ENCODE results near the gene PSEN1.

PSEN1 gene

GRCh38 chr14:73243341-73243740 is 107.0 kb downstream of the PSEN1 start:
- TF ChIP-seq CTCF (IDR thresholded peaks at IDR 0.05; ENCODE audit: low read depth, low read length): no peak
- Histone ChIP-seq H3K9me3 (no peaks in the 10 kb centered on the region), H3K4me1 (no peaks in the 10 kb centered on the region), H3K27me3 (peaks cover 18% of the 10 kb centered on the region), H3K4me3 (ENCODE audit: low read depth, low read length) (no peak overlapping the region), H3K36me3 (no peaks in the 10 kb centered on the region)
- no peak for DNase-seq

- peaks cover 14% of the 10 kb centered on the region for H3K27me3 ChIP-seq
- H3K36me3 ChIP-seq: no peaks in the 10 kb centered on the region
- no peak for DNase-seq
- H3K4me1 ChIP-seq: no peaks in the 10 kb centered on the region
- no peak for TF ChIP-seq CTCF (IDR thresholded peaks at IDR 0.05; ENCODE audit: low read depth, low read length)
- no peak overlapping the region for H3K4me3 ChIP-seq (ENCODE audit: low read depth, low read length)
- H3K9me3 ChIP-seq: no peaks in the 10 kb centered on the region
Measured at GRCh38 chr14:73243748-73244147, 107.4 kb downstream of the PSEN1 start.

DNA sequence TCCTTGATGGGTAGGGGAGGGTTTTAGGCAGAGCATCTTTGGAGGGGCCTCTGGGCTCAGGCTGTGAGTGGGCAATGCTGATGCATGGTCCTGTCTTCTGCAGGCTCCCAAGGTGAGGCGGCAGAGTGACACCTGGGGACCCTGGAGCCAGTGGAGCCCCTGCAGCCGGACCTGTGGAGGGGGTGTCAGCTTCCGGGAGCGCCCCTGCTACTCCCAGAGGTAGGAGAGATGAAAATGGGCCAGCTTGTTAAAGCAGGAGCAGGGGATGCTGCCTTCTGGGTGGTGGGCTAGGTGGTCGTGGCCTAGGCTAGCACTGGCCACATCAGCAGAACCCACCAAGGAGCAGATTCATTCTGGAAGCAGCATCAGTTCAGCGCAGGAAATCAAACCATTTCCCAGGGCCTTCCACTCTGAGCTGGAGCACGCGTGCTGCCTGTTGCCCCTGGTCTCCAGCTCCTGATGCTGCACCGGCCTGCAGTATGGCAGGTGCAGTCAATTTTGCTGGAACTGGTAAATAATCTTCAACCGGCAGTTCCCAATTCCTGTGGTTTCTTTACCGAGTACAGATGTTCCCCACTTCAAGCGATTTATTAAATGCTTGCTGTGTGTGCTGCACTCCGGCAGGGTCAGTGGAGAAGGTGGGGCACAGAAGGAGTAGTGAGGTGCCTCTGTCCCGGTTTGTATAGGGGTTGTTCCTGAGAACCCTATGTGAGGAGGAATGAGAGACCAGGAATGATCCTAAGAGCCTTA is 108.4 kb downstream of the PSEN1 start:
- Histone ChIP-seq H3K27me3 (peaks cover 5% of the 10 kb centered on the region), H3K36me3 (no peaks in the 10 kb centered on the region), H3K9me3 (no peaks in the 10 kb centered on the region), H3K4me3 (ENCODE audit: low read depth, low read length) (no peak overlapping the region), H3K4me1 (no peaks in the 10 kb centered on the region)
- no peak for DNase-seq
- no peak for TF ChIP-seq CTCF (IDR thresholded peaks at IDR 0.05; ENCODE audit: low read depth, low read length)

- TF ChIP-seq CTCF (IDR thresholded peaks at IDR 0.05; ENCODE audit: low read depth, low read length): no peak
- H3K27me3 ChIP-seq: no peaks in the 10 kb centered on the region; the same call in 1 of the 2 replicates
- no peak for DNase-seq
- peak overlapping the region; percentile 31 for H3K4me3 ChIP-seq (ENCODE audit: low read depth, low read length)
- no peaks in the 10 kb centered on the region for H3K36me3 ChIP-seq
- no peaks in the 10 kb centered on the region for H3K9me3 ChIP-seq
- no peaks in the 10 kb centered on the region for H3K4me1 ChIP-seq
Measured at GRCh38 chr14:73245480-73246325, 109.4 kb downstream of the PSEN1 start.

DNA sequence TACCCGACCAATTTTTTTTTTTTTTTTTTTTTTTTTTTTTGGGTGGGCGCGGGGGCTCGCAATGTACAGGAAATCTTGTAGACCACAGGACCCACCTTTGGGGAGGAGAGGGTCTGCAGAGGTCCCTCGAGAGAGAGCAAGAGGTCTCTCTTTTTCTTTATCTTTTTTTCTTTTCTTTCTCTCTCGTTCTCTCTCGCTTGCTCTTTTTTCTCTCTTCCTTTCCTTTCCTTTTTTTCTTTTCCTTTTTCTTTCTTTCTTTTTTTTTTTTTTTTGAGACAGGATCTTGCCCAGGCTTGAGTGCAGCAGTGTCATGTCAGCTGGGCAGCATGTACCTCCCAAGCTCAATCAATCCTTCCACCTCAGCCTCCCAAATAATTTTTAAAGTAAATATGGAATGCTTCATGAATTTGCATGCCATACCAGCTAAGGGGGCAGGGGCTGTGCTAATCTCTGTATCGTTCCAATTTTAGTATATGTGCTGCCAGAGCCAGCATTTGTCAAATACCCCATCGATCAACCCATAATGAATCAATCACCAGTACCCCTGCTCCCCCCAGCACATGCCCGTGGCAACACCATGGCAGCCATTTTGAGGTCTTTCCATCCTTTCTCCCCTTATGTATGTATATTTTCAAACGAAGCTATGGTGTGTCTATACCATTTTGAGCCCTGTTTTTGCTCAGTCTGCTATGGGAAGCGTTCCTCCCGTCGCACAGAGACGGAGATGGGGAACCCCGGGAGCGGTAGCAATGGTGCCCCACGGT is 110.3 kb downstream of the PSEN1 start:
- H3K36me3 ChIP-seq: no peaks in the 10 kb centered on the region
- H3K27me3 ChIP-seq: no peaks in the 10 kb centered on the region
- no peak for DNase-seq
- H3K9me3 ChIP-seq: no peaks in the 10 kb centered on the region
- TF ChIP-seq CTCF (IDR thresholded peaks at IDR 0.05; ENCODE audit: low read depth, low read length): no peak
- peak overlapping the region; percentile 31 for H3K4me3 ChIP-seq (ENCODE audit: low read depth, low read length)
- no peaks in the 10 kb centered on the region for H3K4me1 ChIP-seq

Data from BE2C (cell line).